PC-9 (cell line): Measurements from ENCODE around the gene UNC5B. TPM values are rescaled to one million over a fixed set of nuclear protein-coding genes. Genes with fewer than 3 reads are reported as not detected.

Experiments used
- BruUV-seq: library from RNA; stranded (reverse); fragments of 400-500 nt; replicated peaks from 2 replicates; lab custom pipeline; 2021; lab: Mats Ljungman, UMichigan
- CTCF ChIA-PET: fragments of 300-600 bp; sonication (Branson Sonifier 250); formaldehyde crosslinking; loops from one replicate; lab custom pipeline; 2022; ENCODE audit warnings: antibody characterized with exemption; lab: Charles Lee
- POLR2A ChIA-PET: fragments of 300-600 bp; sonication (Branson Sonifier 250); formaldehyde crosslinking; loops from one replicate; lab custom pipeline; 2022; ENCODE audit warnings: antibody characterized with exemption; ENCODE audit not compliant: unreplicated experiment; lab: Charles Lee
- DNase-seq, 2 experiments: peaks; one replicate each; pipeline versions ENCODE4 v3.0.0 to v3.0.0-alpha.2; 2015 to 2022; ENCODE audit warnings: mixed read lengths in 1 of 2
- H2AFZ ChIP-seq: fragments of 200-600 bp; sonication (generic); 2 replicates; pipeline ENCODE4 v1.8.1; 2017; ENCODE audit warnings: antibody characterized with exemption
- H3F3A ChIP-seq: fragments of 200-600 bp; sonication (generic); 2 replicates; pipeline ENCODE4 v1.8.1; 2017; ENCODE audit warnings: antibody characterized with exemption, mild to moderate bottlenecking, low read depth; ENCODE audit not compliant: insufficient read depth
- H3K27ac ChIP-seq: fragments of 200-600 bp; sonication (generic); 2 replicates; pipeline ENCODE4 v1.6.1; 2016; ENCODE audit warnings: mixed run types
- H3K27me3 ChIP-seq: fragments of 200-600 bp; sonication (generic); 2 replicates; pipeline ENCODE4 v1.6.1; 2016; ENCODE audit warnings: low read depth, mixed run types; ENCODE audit not compliant: insufficient read depth
- H3K36me3 ChIP-seq: fragments of 200-600 bp; sonication (generic); 2 replicates; pipeline ENCODE4 v1.6.1; 2016; ENCODE audit warnings: low read depth, mixed run types
- H3K4me1 ChIP-seq: fragments of 200-600 bp; sonication (generic); replicated peaks from 2 replicates; pipeline ENCODE4 v1.6.1; 2016; ENCODE audit warnings: mixed run types; ENCODE audit not compliant: insufficient read depth
- H3K4me2 ChIP-seq: fragments of 200-600 bp; sonication (generic); 2 replicates; pipeline ENCODE4 v1.6.1; 2017; ENCODE audit warnings: mixed run types
- H3K4me3 ChIP-seq: fragments of 200-600 bp; sonication (generic); 2 replicates; pipeline ENCODE4 v1.6.1; 2016; ENCODE audit warnings: mixed run types
- H3K79me2 ChIP-seq: fragments of 200-600 bp; sonication (generic); 2 replicates; pipeline ENCODE4 v1.6.1; 2017; ENCODE audit warnings: low read depth, mixed run types
- H3K9me2 ChIP-seq: fragments of 200-600 bp; sonication (generic); 2 replicates; pipeline ENCODE4 v1.8.1; 2017; ENCODE audit warnings: mild to moderate bottlenecking; ENCODE audit not compliant: insufficient read depth
- H3K9me3 ChIP-seq: fragments of 200-600 bp; sonication (generic); 2 replicates; pipeline ENCODE4 v1.8.1; 2016; ENCODE audit warnings: low read depth; ENCODE audit not compliant: insufficient read depth
- H4K20me1 ChIP-seq: fragments of 200-600 bp; sonication (generic); 2 replicates; pipeline ENCODE4 v1.8.1; 2017; ENCODE audit not compliant: insufficient read depth
- CTCF ChIP-seq: fragments of 200-600 bp; sonication (generic); conservative IDR thresholded peaks from 2 replicates; pipeline ENCODE4 v1.6.1; 2017; ENCODE audit warnings: mixed run types, antibody characterized with exemption, mild to moderate bottlenecking, moderate library complexity
- EZH2 ChIP-seq: fragments of 200-600 bp; sonication (generic); IDR thresholded peaks from 2 replicates; pipeline ENCODE4 v1.8.0; 2017; ENCODE audit warnings: antibody characterized with exemption, low read depth
- intact Hi-C: fragments of 100-400 bp; cut with micrococcal nuclease; formaldehyde crosslinking; loops from one replicate; pipeline ENCODE4 v1.10.0; 2022; ENCODE audit not compliant: unreplicated experiment
- total RNA-seq: library from RNA; stranded (reverse); gene quantifications from 2 replicates; pipeline ENCODE4 v1.2.3, GENCODE V29; 2021

UNC5B gene
- total RNA-seq, 1 experiment from 2014 or later: 1.7 TPM

- no TSS peak for BruUV-seq
- DNase-seq: no peak
- ChIA-PET POLR2A (no interaction called here), CTCF (no interaction called here)
- no peaks in the 10 kb centered on the region for H3K9me3 ChIP-seq
- H3K79me2 ChIP-seq: no peaks in the 10 kb centered on the region
- no peak overlapping the region for H3K27ac ChIP-seq
- H2AFZ ChIP-seq: no peak overlapping the region
- no peak overlapping the region for H3K4me3 ChIP-seq
- no peaks in the 10 kb centered on the region for H4K20me1 ChIP-seq
- no peaks in the 10 kb centered on the region for H3K27me3 ChIP-seq
- H3K4me2 ChIP-seq: no peak overlapping the region
- no peaks in the 10 kb centered on the region for H3K36me3 ChIP-seq
- TF ChIP-seq CTCF (no peak), EZH2 (no peak)
- no peaks in the 10 kb centered on the region for H3K9me2 ChIP-seq
- H3K4me1 ChIP-seq: peaks cover 6% of the 10 kb centered on the region
- 0 out of 2 replicates have a peak, but pooled peaks cover 5% of the 10 kb centered on the region for H3F3A ChIP-seq
- intact Hi-C loops: loop anchor here (5.0 kb wide), 2 partner anchors 351 to 371 kb away; no protein-coding TSS in a partner anchor
Observed at GRCh38 chr10:71273506-71273905, 61.1 kb downstream of the UNC5B start.

DNA sequence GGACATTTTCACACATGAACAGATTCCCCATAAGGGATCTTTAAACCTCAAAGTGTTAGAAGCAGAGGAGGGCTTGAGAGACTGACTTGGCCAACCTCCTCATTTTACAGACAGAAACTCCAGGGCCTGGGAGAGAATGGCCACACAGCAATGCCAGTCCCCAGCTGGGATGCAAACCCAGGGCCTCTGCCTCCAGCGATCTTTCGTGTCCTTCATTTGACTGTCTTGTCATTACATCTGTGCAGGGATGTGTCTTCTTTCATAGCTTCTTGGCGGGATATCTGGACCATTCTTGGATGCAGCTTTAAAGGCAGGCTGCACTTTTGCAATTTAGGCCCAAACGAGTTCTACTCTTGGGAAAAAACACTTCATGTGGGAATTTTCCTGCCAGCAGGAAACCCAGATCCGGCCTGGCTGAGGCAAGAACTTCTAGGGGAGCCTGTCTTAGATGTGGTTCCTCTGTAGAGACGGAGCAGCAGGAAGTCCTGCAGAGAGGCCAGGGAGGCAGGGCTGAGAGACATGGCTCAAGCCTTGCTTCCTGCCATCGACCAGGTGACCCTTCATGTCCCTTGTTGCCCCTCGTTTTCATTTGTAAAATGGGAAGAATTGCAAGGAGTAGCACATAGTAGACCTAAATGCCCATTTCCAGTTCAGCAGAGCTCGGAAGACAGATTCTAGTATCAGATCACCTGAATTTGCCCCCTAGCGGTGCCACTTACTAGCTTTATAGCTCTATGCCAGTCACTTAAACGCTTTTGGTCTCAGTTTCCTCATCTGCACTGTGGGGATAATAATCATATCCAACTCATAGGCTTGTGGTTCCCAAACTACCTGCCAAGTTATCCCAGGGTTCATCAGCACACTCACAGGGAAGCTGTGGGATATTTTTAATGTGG is 62.8 kb downstream of the UNC5B start:
- no peaks in the 10 kb centered on the region for H3F3A ChIP-seq
- no peak overlapping the region for H3K4me3 ChIP-seq
- POLR2A ChIA-PET: interaction anchor here (0.6 kb wide), 1 partner anchor 27 kb away, joined by 3 read pairs; no protein-coding TSS in a partner anchor
- H3K4me1 ChIP-seq: peaks cover 6% of the 10 kb centered on the region
- no peaks in the 10 kb centered on the region for H3K27me3 ChIP-seq
- no peak overlapping the region for H3K4me2 ChIP-seq
- no peak for DNase-seq
- no peaks in the 10 kb centered on the region for H3K9me3 ChIP-seq
- no peak overlapping the region for H3K27ac ChIP-seq
- H2AFZ ChIP-seq: no peak overlapping the region
- no peaks in the 10 kb centered on the region for H3K36me3 ChIP-seq
- intact Hi-C loops: loop anchor here (5.0 kb wide), 2 partner anchors 353 to 373 kb away; no protein-coding TSS in a partner anchor
- CTCF ChIA-PET: interaction anchor here (0.6 kb wide), 1 partner anchor 11 kb away, joined by 3 read pairs; no protein-coding TSS in a partner anchor
- H4K20me1 ChIP-seq: no peaks in the 10 kb centered on the region
- no peaks in the 10 kb centered on the region for H3K9me2 ChIP-seq
- no peak for TF ChIP-seq CTCF
- TF ChIP-seq EZH2: no peak
- no TSS peak for BruUV-seq
- H3K79me2 ChIP-seq: no peaks in the 10 kb centered on the region

DNA sequence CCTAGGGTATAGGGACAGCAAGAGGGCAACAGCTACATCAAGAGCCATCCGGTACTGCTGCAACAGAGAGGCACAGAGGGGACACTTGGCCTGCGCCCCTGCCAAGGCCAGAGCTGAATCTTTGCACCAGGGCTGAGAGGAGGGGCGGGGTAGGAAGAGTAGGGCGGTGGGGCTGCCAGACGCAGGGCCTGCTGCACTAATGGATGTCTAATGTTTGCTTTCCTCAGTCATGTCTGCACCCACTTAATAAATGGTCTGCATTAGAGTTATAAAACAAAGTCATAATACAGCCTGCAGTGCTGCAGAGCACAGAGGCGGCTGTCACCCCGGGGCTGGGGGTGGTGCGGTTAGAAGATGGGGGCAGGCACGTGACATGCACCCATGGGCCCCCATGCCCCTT is 64.5 kb downstream of the UNC5B start:
- Histone ChIP-seq H2AFZ (no peak overlapping the region), H3K27me3 (no peaks in the 10 kb centered on the region), H3K36me3 (no peaks in the 10 kb centered on the region), H3K27ac (no peak overlapping the region), H3K4me2 (no peak overlapping the region), H4K20me1 (no peaks in the 10 kb centered on the region), H3K79me2 (no peaks in the 10 kb centered on the region), H3K4me3 (no peak overlapping the region), H3K9me3 (no peaks in the 10 kb centered on the region), H3K4me1 (no peaks in the 10 kb centered on the region; the same call in 1 of the 2 replicates), H3F3A (no peaks in the 10 kb centered on the region), H3K9me2 (no peaks in the 10 kb centered on the region)
- POLR2A ChIA-PET: no interaction called here
- CTCF ChIA-PET: interaction anchor here (0.6 kb wide), 1 partner anchor 317 kb away, joined by 3 read pairs; no protein-coding TSS in a partner anchor
- intact Hi-C loops: no loop called here
- BruUV-seq: no TSS peak
- no peak for DNase-seq
- TF ChIP-seq EZH2 (no peak), CTCF (no peak)
